ENCODE results near the gene CREB5.

Gene CREB5

GRCh38 chr7:28731092-28731658 is 318.9 kb downstream of the CREB5 start:
- no peak overlapping the region for H3K27ac ChIP-seq (ENCODE audit: low read depth, low read length)
- WGBS, result 88% methylated on average over 4 of the region's 5 CpGs
- H3K4me1 ChIP-seq (ENCODE audit: insufficient read depth, low read length), result peaks cover 13% of the 10 kb centered on the region
- no peaks in the 10 kb centered on the region for H3K36me3 ChIP-seq (ENCODE audit: insufficient read depth, low read length)
- no peaks in the 10 kb centered on the region for H3K27me3 ChIP-seq (ENCODE audit: insufficient read depth, low read length)
- H3K9ac ChIP-seq (ENCODE audit: low read depth, low read length), result no peak overlapping the region
- no peaks in the 10 kb centered on the region for H3K9me3 ChIP-seq (ENCODE audit: insufficient read depth, low read depth, low read length)
- H3K4me3 ChIP-seq (ENCODE audit: low read length), result no peak overlapping the region

GRCh38 chr7:28732071-28732869 is 320.0 kb downstream of the CREB5 start:
- Histone ChIP-seq H3K9ac (ENCODE audit: low read depth, low read length) (no peak overlapping the region), H3K27ac (ENCODE audit: low read depth, low read length) (no peak overlapping the region), H3K27me3 (ENCODE audit: insufficient read depth, low read length) (no peaks in the 10 kb centered on the region), H3K4me1 (ENCODE audit: insufficient read depth, low read length) (peaks cover 8% of the 10 kb centered on the region), H3K4me3 (ENCODE audit: low read length) (no peak overlapping the region), H3K9me3 (ENCODE audit: insufficient read depth, low read depth, low read length) (no peaks in the 10 kb centered on the region), H3K36me3 (ENCODE audit: insufficient read depth, low read length) (no peaks in the 10 kb centered on the region)
- 90% methylated on average over 11 of the region's 11 CpGs for WGBS

GRCh38 chr7:28733035-28733434 is 320.7 kb downstream of the CREB5 start:
- H3K4me1 ChIP-seq (ENCODE audit: insufficient read depth, low read length), result peaks cover 8% of the 10 kb centered on the region
- H3K36me3 ChIP-seq (ENCODE audit: insufficient read depth, low read length), result no peaks in the 10 kb centered on the region
- no peak overlapping the region for H3K9ac ChIP-seq (ENCODE audit: low read depth, low read length)
- 86% methylated on average over 2 of the region's 2 CpGs for WGBS
- H3K4me3 ChIP-seq (ENCODE audit: low read length), result no peak overlapping the region
- no peaks in the 10 kb centered on the region for H3K27me3 ChIP-seq (ENCODE audit: insufficient read depth, low read length)
- H3K9me3 ChIP-seq (ENCODE audit: insufficient read depth, low read depth, low read length), result no peaks in the 10 kb centered on the region
- no peak overlapping the region for H3K27ac ChIP-seq (ENCODE audit: low read depth, low read length)

GRCh38 chr7:28738412-28738811 is 326.1 kb downstream of the CREB5 start:
- 95% methylated on average over 5 of the region's 5 CpGs for WGBS
- no peaks in the 10 kb centered on the region for H3K27me3 ChIP-seq (ENCODE audit: insufficient read depth, low read length)

GRCh38 chr7:28739128-28739527 is 326.8 kb downstream of the CREB5 start:
- Histone ChIP-seq H3K36me3 (ENCODE audit: insufficient read depth, low read length) (no peaks in the 10 kb centered on the region), H3K4me3 (ENCODE audit: low read length) (no peak overlapping the region), H3K9ac (ENCODE audit: low read depth, low read length) (no peak overlapping the region), H3K27me3 (ENCODE audit: insufficient read depth, low read length) (no peaks in the 10 kb centered on the region), H3K27ac (ENCODE audit: low read depth, low read length) (no peak overlapping the region), H3K4me1 (ENCODE audit: insufficient read depth, low read length) (peaks cover 20% of the 10 kb centered on the region), H3K9me3 (ENCODE audit: insufficient read depth, low read depth, low read length) (no peaks in the 10 kb centered on the region)
- WGBS, result 82% methylated on average over 3 of the region's 3 CpGs

More at GRCh38 chr7:28738412-28738811, 326.1 kb downstream of the CREB5 start:
- Histone ChIP-seq H3K27ac (ENCODE audit: low read depth, low read length) (no peak overlapping the region), H3K36me3 (ENCODE audit: insufficient read depth, low read length) (no peaks in the 10 kb centered on the region), H3K9ac (ENCODE audit: low read depth, low read length) (no peak overlapping the region), H3K9me3 (ENCODE audit: insufficient read depth, low read depth, low read length) (no peaks in the 10 kb centered on the region), H3K4me3 (ENCODE audit: low read length) (no peak overlapping the region), H3K4me1 (ENCODE audit: insufficient read depth, low read length) (peaks cover 22% of the 10 kb centered on the region)

GRCh38 chr7:28739826-28740225 is 327.5 kb downstream of the CREB5 start:
- H3K27me3 ChIP-seq (ENCODE audit: insufficient read depth, low read length), result no peaks in the 10 kb centered on the region
- WGBS, result 47% methylated on average over 5 of the region's 5 CpGs
- H3K4me1 ChIP-seq (ENCODE audit: insufficient read depth, low read length), result peaks cover 20% of the 10 kb centered on the region
- H3K27ac ChIP-seq (ENCODE audit: low read depth, low read length), result peak overlapping the region; percentile 50; the same call in 1 of the 2 replicates
- H3K9ac ChIP-seq (ENCODE audit: low read depth, low read length), result no peak overlapping the region
- H3K9me3 ChIP-seq (ENCODE audit: insufficient read depth, low read depth, low read length), result no peaks in the 10 kb centered on the region
- H3K36me3 ChIP-seq (ENCODE audit: insufficient read depth, low read length), result no peaks in the 10 kb centered on the region
- H3K4me3 ChIP-seq (ENCODE audit: low read length), result peak overlapping the region; percentile 28

- Histone ChIP-seq H3K27ac (ENCODE audit: low read depth, low read length) (no peak overlapping the region), H3K9me3 (ENCODE audit: insufficient read depth, low read depth, low read length) (no peaks in the 10 kb centered on the region), H3K36me3 (ENCODE audit: insufficient read depth, low read length) (no peaks in the 10 kb centered on the region), H3K9ac (ENCODE audit: low read depth, low read length) (no peak overlapping the region), H3K4me1 (ENCODE audit: insufficient read depth, low read length) (peaks cover 39% of the 10 kb centered on the region), H3K27me3 (ENCODE audit: insufficient read depth, low read length) (no peaks in the 10 kb centered on the region), H3K4me3 (ENCODE audit: low read length) (no peak overlapping the region)
- WGBS, result 92% methylated on average over 4 of the region's 4 CpGs
Measured at GRCh38 chr7:28744951-28745350, 332.6 kb downstream of the CREB5 start.

- H3K36me3 ChIP-seq (ENCODE audit: insufficient read depth, low read length), result no peaks in the 10 kb centered on the region
- H3K27me3 ChIP-seq (ENCODE audit: insufficient read depth, low read length), result no peaks in the 10 kb centered on the region
- no peak overlapping the region for H3K27ac ChIP-seq (ENCODE audit: low read depth, low read length)
- peaks cover 35% of the 10 kb centered on the region for H3K4me1 ChIP-seq (ENCODE audit: insufficient read depth, low read length)
- 96% methylated on average over 3 of the region's 3 CpGs for WGBS
- H3K9me3 ChIP-seq (ENCODE audit: insufficient read depth, low read depth, low read length), result no peaks in the 10 kb centered on the region
- no peak overlapping the region for H3K4me3 ChIP-seq (ENCODE audit: low read length)
- H3K9ac ChIP-seq (ENCODE audit: low read depth, low read length), result no peak overlapping the region
Measured at GRCh38 chr7:28745351-28745750, 333.0 kb downstream of the CREB5 start.

GRCh38 chr7:28747404-28747803 is 335.1 kb downstream of the CREB5 start:
- no peak overlapping the region for H3K9ac ChIP-seq (ENCODE audit: low read depth, low read length)
- H3K27me3 ChIP-seq (ENCODE audit: insufficient read depth, low read length), result no peaks in the 10 kb centered on the region
- peaks cover 39% of the 10 kb centered on the region for H3K4me1 ChIP-seq (ENCODE audit: insufficient read depth, low read length)
- no peak overlapping the region for H3K27ac ChIP-seq (ENCODE audit: low read depth, low read length)
- H3K4me3 ChIP-seq (ENCODE audit: low read length), result no peak overlapping the region
- H3K9me3 ChIP-seq (ENCODE audit: insufficient read depth, low read depth, low read length), result no peaks in the 10 kb centered on the region
- no peaks in the 10 kb centered on the region for H3K36me3 ChIP-seq (ENCODE audit: insufficient read depth, low read length)
- WGBS, result 57% methylated on average over 5 of the region's 5 CpGs

- H3K4me3 ChIP-seq (ENCODE audit: low read length), result no peak overlapping the region
- 71% methylated on average over 3 of the region's 3 CpGs for WGBS
- H3K36me3 ChIP-seq (ENCODE audit: insufficient read depth, low read length), result no peaks in the 10 kb centered on the region
- no peaks in the 10 kb centered on the region for H3K27me3 ChIP-seq (ENCODE audit: insufficient read depth, low read length)
- no peaks in the 10 kb centered on the region for H3K9me3 ChIP-seq (ENCODE audit: insufficient read depth, low read depth, low read length)
- H3K4me1 ChIP-seq (ENCODE audit: insufficient read depth, low read length), result peaks cover 39% of the 10 kb centered on the region
- no peak overlapping the region for H3K27ac ChIP-seq (ENCODE audit: low read depth, low read length)
- no peak overlapping the region for H3K9ac ChIP-seq (ENCODE audit: low read depth, low read length)
Measured at GRCh38 chr7:28747854-28748253, 335.5 kb downstream of the CREB5 start.

- Histone ChIP-seq H3K27ac (ENCODE audit: low read depth, low read length) (no peak overlapping the region), H3K27me3 (ENCODE audit: insufficient read depth, low read length) (no peaks in the 10 kb centered on the region), H3K9me3 (ENCODE audit: insufficient read depth, low read depth, low read length) (no peaks in the 10 kb centered on the region), H3K9ac (ENCODE audit: low read depth, low read length) (no peak overlapping the region), H3K36me3 (ENCODE audit: insufficient read depth, low read length) (no peaks in the 10 kb centered on the region), H3K4me3 (ENCODE audit: low read length) (no peak overlapping the region), H3K4me1 (ENCODE audit: insufficient read depth, low read length) (peaks cover 39% of the 10 kb centered on the region)
- 92% methylated on average over 4 of the region's 4 CpGs for WGBS
Measured at GRCh38 chr7:28748346-28748745, 336.0 kb downstream of the CREB5 start.
